Lung (tissue), 12 donors: ENCODE measurements around the gene PCDH9. TPM values are rescaled to one million over a fixed set of nuclear protein-coding genes. Genes with fewer than 3 reads are reported as not detected.

Experiments used
- ATAC-seq: fragments of 200-7000 bp; cut with Tn5 transposase; one replicate; pipeline ENCODE4 v1.9.1; 2020; ENCODE audit warnings: moderate number of reproducible peaks; ENCODE audit not compliant: insufficient read depth, low FRiP score
- DNase-seq, 3 donors: peaks; one replicate each; pipeline ENCODE4 v3.0.0-alpha.2; 2013 to 2017
- H3K27ac ChIP-seq, 2 donors: one replicate each; pipeline ENCODE4 v1.5.1; 2013; ENCODE audit warnings: mild to moderate bottlenecking in 2 of 2, moderate library complexity in 2 of 2, control low read depth in 1 of 2, inconsistent platforms in 1 of 2, low read depth in 1 of 2, low read length in 1 of 2
- H3K27me3 ChIP-seq, 3 donors: one replicate each; pipeline ENCODE4 v1.5.1; 2013; ENCODE audit warnings: low read length in 2 of 3; ENCODE audit not compliant: control insufficient read depth in 3 of 3, insufficient read depth in 3 of 3
- H3K36me3 ChIP-seq, 4 donors: one replicate each; pipeline ENCODE4 v1.5.1; 2013; ENCODE audit warnings: low read length in 4 of 4, mild to moderate bottlenecking in 1 of 4, moderate library complexity in 1 of 4; ENCODE audit not compliant: control insufficient read depth in 4 of 4, insufficient read depth in 4 of 4
- H3K4me1 ChIP-seq, 5 donors: one replicate each; pipeline ENCODE4 v1.5.1; 2013; ENCODE audit warnings: low read length in 5 of 5, mild to moderate bottlenecking in 2 of 5, moderate library complexity in 1 of 5; ENCODE audit not compliant: control insufficient read depth in 5 of 5, insufficient read depth in 5 of 5
- H3K4me3 ChIP-seq: one replicate; pipeline ENCODE4 v1.5.1; 2013; ENCODE audit warnings: mild to moderate bottlenecking, control low read depth, moderate library complexity
- H3K9ac ChIP-seq, 2 donors: one replicate each; pipeline ENCODE4 v1.5.1; 2013; ENCODE audit warnings: low read length in 2 of 2, control low read depth in 1 of 2; ENCODE audit not compliant: insufficient read depth in 1 of 2
- H3K9me3 ChIP-seq, 4 donors: one replicate each; pipeline ENCODE4 v1.5.1; 2013; ENCODE audit warnings: low read length in 3 of 4, mild to moderate bottlenecking in 1 of 4, moderate library complexity in 1 of 4; ENCODE audit not compliant: control insufficient read depth in 4 of 4, insufficient read depth in 3 of 4
- CTCF ChIP-seq: IDR thresholded peaks from 2 replicates; pipeline ENCODE4 v1.5.1; 2012; ENCODE audit warnings: mild to moderate bottlenecking; ENCODE audit errors: control extremely low read depth, extremely low read depth
- WGBS, 2 donors: extraction: QIAGEN DNeasy Blood & Tissue Kit; methylation state at CpG; one replicate each; pipeline ENCODE4 v1.1.7; 2013; 5-methylcytosine and 5-hydroxymethylcytosine counted together
- polyA plus RNA-seq, 2 donors: library from polyadenylated mRNA; stranded (reverse); fragments of 200-250 nt; gene quantifications; one replicate each; pipeline ENCODE4 v1.2.1, GENCODE V29; 2013
- total RNA-seq, 2 donors: library from RNA; depleted of rRNA in 1 of 2; stranded (reverse); fragments of >200 nt in 1 of 2; gene quantifications; one replicate each; pipeline ENCODE4 v1.2.1, GENCODE V29; 2014 to 2021
- donor health status: control.
- donor health status: control.
- donor health status: Bipolar disorder and iron deficiency.
- donor health status: healthy.
- donor health status: DM: yes; HTN: yes; CAD: no.

PCDH9 gene
- total and polyA plus RNA-seq, 4 donors = 0.68 to 22.2 (median 4.1) TPM

GRCh38 chr13:67133476-67133875 lies 96.7 kb downstream of the PCDH9 start:
- Histone ChIP-seq H3K4me3 (no peak overlapping the region), H3K36me3 (no peaks in the 10 kb centered on the region), H3K9ac (no peak overlapping the region), H3K9me3 (no peaks in the 10 kb centered on the region), H3K27me3 (no peaks in the 10 kb centered on the region), H3K27ac (no peak overlapping the region), H3K4me1 (peaks cover 0 to 8% (median 0%) of the 10 kb centered on the region in 5 donors)
- TF ChIP-seq CTCF = no peak
- ATAC-seq = no peak
- DNase-seq = peak in 1 of 3 donors; percentile 31
- WGBS, 2 donors = 88 to 96% methylated on average over 1 of the region's 1 CpG

- TF ChIP-seq CTCF = no peak
- no peaks in the 10 kb centered on the region for H3K36me3 ChIP-seq
- H3K4me1 ChIP-seq = peaks cover 0 to 8% (median 0%) of the 10 kb centered on the region in 5 donors
- H3K9me3 ChIP-seq = no peaks in the 10 kb centered on the region
- no peak overlapping the region for H3K4me3 ChIP-seq
- DNase-seq (no peak), ATAC-seq (no peak)
- H3K27me3 ChIP-seq = no peaks in the 10 kb centered on the region
- 74 to 84% methylated on average over 1 of the region's 1 CpG for WGBS, 2 donors
- no peak overlapping the region for H3K27ac ChIP-seq
- no peak overlapping the region for H3K9ac ChIP-seq
These were observed 98.7 kb downstream of the PCDH9 start for GRCh38 chr13:67131393-67131792.

GRCh38 chr13:67130444-67130843 lies 99.7 kb downstream of the PCDH9 start:
- DNase-seq (no peak), ATAC-seq (no peak)
- Histone ChIP-seq H3K9me3 (no peaks in the 10 kb centered on the region), H3K27me3 (no peaks in the 10 kb centered on the region), H3K36me3 (no peaks in the 10 kb centered on the region), H3K4me3 (no peak overlapping the region), H3K9ac (no peak overlapping the region), H3K27ac (no peak overlapping the region), H3K4me1 (peaks cover 0 to 8% (median 0%) of the 10 kb centered on the region in 5 donors)
- TF ChIP-seq CTCF = no peak
- WGBS, 2 donors = 72 to 74% methylated on average over 5 of the region's 5 CpGs

- DNase-seq (no peak), ATAC-seq (no peak)
- Histone ChIP-seq H3K4me3 (no peak overlapping the region), H3K4me1 (no peaks in the 10 kb centered on the region), H3K9me3 (no peaks in the 10 kb centered on the region), H3K27me3 (no peaks in the 10 kb centered on the region), H3K9ac (no peak overlapping the region), H3K36me3 (no peaks in the 10 kb centered on the region), H3K27ac (no peak overlapping the region)
- no peak for TF ChIP-seq CTCF
- WGBS, 2 donors = 82 to 86% methylated on average over 3 of the region's 3 CpGs
These were observed 102.0 kb downstream of the PCDH9 start for GRCh38 chr13:67128136-67128535.
